H1 (cell line): ENCODE results near the gene SLX4IP. TPM values are rescaled to one million over a fixed set of nuclear protein-coding genes. Genes with fewer than 3 reads are reported as not detected.

Experiments
- CTCF ChIA-PET: fragments of 300-600 bp; sonication (Branson Sonifier 250); formaldehyde crosslinking; loops from one replicate; lab custom pipeline; 2021; ENCODE audit not compliant: partially characterized antibody; lab: Charles Lee
- POLR2A ChIA-PET: fragments of 300-600 bp; sonication (Branson Sonifier 250); formaldehyde crosslinking; loops from one replicate; lab custom pipeline; 2021; ENCODE audit warnings: inconsistent platforms; ENCODE audit not compliant: partially characterized antibody; lab: Charles Lee
- DNase-seq, 2 experiments: peaks; one replicate each; pipeline versions ENCODE4 v3.0.0 to v3.0.0-alpha.2; 2010 to 2022; ENCODE audit warnings: low spot score in 2 of 2, low read depth in 1 of 2, mixed read lengths in 1 of 2
- FAIRE-seq: peaks from 2 replicates; lab custom pipeline; 2011; peaks lifted over from hg19 to GRCh38; lab: Jason Lieb, UNC
- H2AFZ ChIP-seq: 2 replicates; pipeline ENCODE4 v1.8.1; 2012; ENCODE audit warnings: low read length, inconsistent platforms
- H2AK5ac ChIP-seq: 2 replicates; pipeline ENCODE4 v1.6.1; 2013; ENCODE audit warnings: low read depth, low read length
- H2BK120ac ChIP-seq: replicated peaks from 2 replicates; pipeline ENCODE3; 2013; ENCODE audit warnings: low read depth, low read length, inconsistent platforms
- H2BK12ac ChIP-seq: 2 replicates; pipeline ENCODE4 v1.6.1; 2013; ENCODE audit warnings: low read depth, low read length
- H2BK15ac ChIP-seq: 2 replicates; pipeline ENCODE4 v1.6.1; 2013; ENCODE audit warnings: low read length
- H2BK20ac ChIP-seq: 2 replicates; pipeline ENCODE4 v1.6.1; 2013; ENCODE audit warnings: low read length
- H2BK5ac ChIP-seq: 2 replicates; pipeline ENCODE4 v1.6.1; 2013; ENCODE audit warnings: low read depth, low read length
- H3K14ac ChIP-seq: 2 replicates; pipeline ENCODE4 v1.6.1; 2013; ENCODE audit warnings: inconsistent platforms; ENCODE audit not compliant: insufficient read length
- H3K18ac ChIP-seq: 2 replicates; pipeline ENCODE4 v1.6.1; 2013; ENCODE audit warnings: low read length; ENCODE audit errors: extremely low read depth
- H3K23ac ChIP-seq: 2 replicates; pipeline ENCODE4 v1.6.1; 2013; ENCODE audit warnings: inconsistent platforms; ENCODE audit not compliant: insufficient read length
- H3K23me2 ChIP-seq: 2 replicates; pipeline ENCODE4 v1.6.1; 2013; ENCODE audit warnings: low read depth, low read length
- H3K27ac ChIP-seq: 2 replicates; pipeline ENCODE4 v1.6.1; 2011; ENCODE audit warnings: low read depth, low read length, inconsistent platforms
- H3K27me3 ChIP-seq, 4 experiments: replicated peaks in 1 of 4; 1 replicate in 1 of 4; 2 replicates in 3 of 4; pipeline versions ENCODE4 v1.6.1 to v1.8.1; 2011 to 2013; ENCODE audit warnings: low read length in 3 of 4, mild to moderate bottlenecking in 3 of 4, inconsistent platforms in 2 of 4, mixed read lengths in 2 of 4, moderate library complexity in 1 of 4; ENCODE audit not compliant: control insufficient read depth in 3 of 4, insufficient read depth in 3 of 4; ENCODE audit errors: extremely low read depth in 1 of 4
- H3K36me3 ChIP-seq, 4 experiments: 2 replicates each; pipeline versions ENCODE4 v1.6.1 to v1.8.1; 2011 to 2013; ENCODE audit warnings: mild to moderate bottlenecking in 4 of 4, low read length in 3 of 4, moderate library complexity in 2 of 4, control low read depth in 1 of 4, inconsistent platforms in 1 of 4; ENCODE audit not compliant: insufficient read depth in 4 of 4, control insufficient read depth in 2 of 4
- H3K4ac ChIP-seq: replicated peaks from 2 replicates; pipeline ENCODE3; 2013; ENCODE audit warnings: low read length, low read depth, mixed read lengths, inconsistent platforms; ENCODE audit not compliant: insufficient read length
- H3K4me1 ChIP-seq, 4 experiments: replicated peaks in 1 of 4; 1 replicate in 1 of 4; 2 replicates in 3 of 4; pipeline versions ENCODE4 v1.6.1 to v1.8.1; 2011 to 2013; ENCODE audit warnings: low read length in 3 of 4, inconsistent platforms in 2 of 4, mixed read lengths in 1 of 4; ENCODE audit not compliant: insufficient read depth in 4 of 4, control insufficient read depth in 3 of 4
- H3K4me2 ChIP-seq, 2 experiments: 2 replicates each; pipeline versions ENCODE4 v1.6.1 to v1.8.1; 2011 to 2013; ENCODE audit warnings: low read depth in 2 of 2, low read length in 2 of 2, control low read depth in 1 of 2, inconsistent platforms in 1 of 2, mild to moderate bottlenecking in 1 of 2; ENCODE audit not compliant: insufficient read depth in 1 of 2
- H3K4me3 ChIP-seq, 4 experiments: fragments of 200-600, 300-600 bp in 1 of 4; sonication (generic), shearing (Covaris generic), sonication (Bioruptor Twin) in 1 of 4; 2 replicates each; pipeline versions ENCODE4 v1.5.1 to v1.8.1; 2011 to 2016; ENCODE audit warnings: low read length in 4 of 4, low read depth in 3 of 4, control low read depth in 2 of 4, inconsistent platforms in 2 of 4, mild to moderate bottlenecking in 2 of 4, mixed read lengths in 1 of 4, moderate library complexity in 1 of 4; ENCODE audit not compliant: insufficient read depth in 2 of 4; ENCODE audit errors: extremely low read depth in 1 of 4
- H3K56ac ChIP-seq: replicated peaks from 2 replicates; pipeline ENCODE3; 2013; ENCODE audit warnings: low read depth, mild to moderate bottlenecking, mixed read lengths, low read length, inconsistent platforms; ENCODE audit not compliant: insufficient read length
- H3K79me1 ChIP-seq: 2 replicates; pipeline ENCODE4 v1.6.1; 2013; ENCODE audit warnings: low read depth, low read length, control low read depth
- H3K79me2 ChIP-seq, 2 experiments: 2 replicates each; pipeline versions ENCODE4 v1.6.1 to v1.8.1; 2012 to 2013; ENCODE audit warnings: low read length in 2 of 2, mild to moderate bottlenecking in 2 of 2, inconsistent platforms in 1 of 2; ENCODE audit not compliant: insufficient read depth in 2 of 2, control insufficient read depth in 1 of 2
- H3K9ac ChIP-seq, 4 experiments: replicated peaks in 1 of 4; 1 replicate in 1 of 4; 2 replicates in 3 of 4; pipeline versions ENCODE4 v1.6.1 to v1.8.1; 2011 to 2013; ENCODE audit warnings: low read depth in 3 of 4, low read length in 3 of 4, control low read depth in 2 of 4, mild to moderate bottlenecking in 2 of 4, moderate library complexity in 2 of 4, inconsistent platforms in 1 of 4; ENCODE audit errors: extremely low read depth in 1 of 4
- H3K9me3 ChIP-seq, 2 experiments: 2 replicates each; pipeline versions ENCODE4 v1.6.1 to v1.8.1; 2012 to 2013; ENCODE audit warnings: mild to moderate bottlenecking in 2 of 2, moderate library complexity in 2 of 2, control low read depth in 1 of 2, inconsistent platforms in 1 of 2, low read depth in 1 of 2, low read length in 1 of 2, mixed read lengths in 1 of 2; ENCODE audit not compliant: insufficient read depth in 2 of 2
- H4K20me1 ChIP-seq, 2 experiments: replicated peaks in 1 of 2; 2 replicates each; pipeline versions ENCODE3 to v1.8.1; 2011 to 2013; ENCODE audit warnings: inconsistent platforms in 2 of 2, low read length in 2 of 2, mild to moderate bottlenecking in 1 of 2; ENCODE audit not compliant: insufficient read depth in 2 of 2, control insufficient read depth in 1 of 2
- H4K5ac ChIP-seq: 2 replicates; pipeline ENCODE4 v1.6.1; 2013; ENCODE audit warnings: low read length, low read depth, mixed read lengths, inconsistent platforms; ENCODE audit not compliant: insufficient read length
- H4K8ac ChIP-seq: 2 replicates; pipeline ENCODE4 v1.8.0; 2013; ENCODE audit warnings: mild to moderate bottlenecking, moderate library complexity, low read length, inconsistent platforms; ENCODE audit not compliant: insufficient read depth; ENCODE audit errors: extremely low read depth
- H4K91ac ChIP-seq: replicated peaks from 2 replicates; pipeline ENCODE3; 2013; ENCODE audit warnings: low read length, mixed read lengths, inconsistent platforms; ENCODE audit not compliant: insufficient read length
- BACH1 ChIP-seq: IDR thresholded peaks from 2 replicates; pipeline ENCODE4 v1.6.1; 2012; ENCODE audit warnings: low read length, improper control_type of control experiment
- E2F6 ChIP-seq: IDR thresholded peaks from 2 replicates; pipeline ENCODE4 v1.6.1; 2012; ENCODE audit warnings: inconsistent platforms
- GABPA ChIP-seq: IDR thresholded peaks from 2 replicates; pipeline ENCODE4 v1.6.1; 2011; ENCODE audit warnings: mild to moderate bottlenecking, low read length, moderate library complexity, borderline replicate concordance; ENCODE audit not compliant: insufficient read depth
- GTF2F1 ChIP-seq: IDR thresholded peaks from 2 replicates; pipeline ENCODE4 v1.6.1; 2012; ENCODE audit warnings: low read depth, low read length, improper control_type of control experiment, borderline replicate concordance
- JUN ChIP-seq: IDR thresholded peaks from 2 replicates; pipeline ENCODE4 v1.6.1; 2011; ENCODE audit warnings: low read depth, mild to moderate bottlenecking, improper control_type of control experiment, low read length
- KDM4A ChIP-seq: IDR thresholded peaks from one replicate; pipeline ENCODE4 v1.7.1; 2012; ENCODE audit warnings: low read depth, mild to moderate bottlenecking, moderate library complexity, low read length, inconsistent platforms; ENCODE audit not compliant: severe bottlenecking
- POLR2A ChIP-seq, 2 experiments: IDR thresholded peaks; 1 replicate in 1 of 2; 2 replicates in 1 of 2; pipeline ENCODE4 v1.6.1; 2011; ENCODE audit warnings: low read depth in 2 of 2, low read length in 2 of 2, mild to moderate bottlenecking in 2 of 2; ENCODE audit errors: control extremely low read depth in 1 of 2
- RAD21 ChIP-seq, 2 experiments: IDR thresholded peaks in 1 of 2; conservative IDR thresholded peaks in 1 of 2; 2 replicates each; pipeline ENCODE4 v1.6.1; 2011; ENCODE audit warnings: low read depth in 2 of 2, low read length in 2 of 2, improper control_type of control experiment in 1 of 2, inconsistent platforms in 1 of 2, mild to moderate bottlenecking in 1 of 2, moderate library complexity in 1 of 2
- RBBP5 ChIP-seq: IDR thresholded peaks from 2 replicates; pipeline ENCODE4 v1.7.1; 2012; ENCODE audit warnings: low read depth, mild to moderate bottlenecking, inconsistent platforms, low read length, moderate library complexity, borderline replicate concordance
- RFX5 ChIP-seq: IDR thresholded peaks from 2 replicates; pipeline ENCODE4 v1.6.1; 2011; ENCODE audit warnings: low read depth, low read length, improper control_type of control experiment, borderline replicate concordance
- TAF7 ChIP-seq: optimal IDR thresholded peaks from 2 replicates; pipeline ENCODE3; 2011; ENCODE audit warnings: low read depth, mild to moderate bottlenecking, inconsistent platforms, low read length, moderate library complexity, borderline replicate concordance
- WGBS, 2 experiments: shearing (Covaris generic) in 1 of 2; methylation state at CpG; one replicate each; pipeline versions ENCODE4 v1.1.6 to v1.1.7; 2013 to 2015; ENCODE audit warnings: low lambda C conversion rate in 2 of 2, mixed read lengths in 2 of 2, inconsistent platforms in 1 of 2, low coverage in 1 of 2, missing lambda C conversion rate in 1 of 2; ENCODE audit not compliant: insufficient replicate concordance in 2 of 2, insufficient coverage in 1 of 2, insufficient read length in 1 of 2; ENCODE audit errors: extremely low coverage in 1 of 2, missing lambda C conversion rate in 1 of 2; 5-methylcytosine and 5-hydroxymethylcytosine counted together
- polyA plus RNA-seq, 7 experiments: library from polyadenylated mRNA; depleted of rRNA in 3 of 7; stranded (reverse) in 5 of 7; unstranded in 2 of 7; fragments of >200 nt in 5 of 7; fragments of 200-250 nt in 2 of 7; gene quantifications; 1 replicate in 5 of 7; 2 replicates in 1 of 7; 4 replicates in 1 of 7; pipeline versions ENCODE4 v1.2.1 to v1.2.3, GENCODE V29; 2011 to 2013; ENCODE audit warnings: missing spikeins in 2 of 7, mixed read lengths in 2 of 7
- total RNA-seq: library from RNA; stranded (reverse); fragmentation: NEBNext Ultra II Directional; extraction: Animal tissue kit (Norgen Biotek cat#: 25700); gene quantifications from 2 replicates; pipeline ENCODE4 v1.2.1, GENCODE V29; 2021

The SLX4IP gene
- total and polyA plus RNA-seq, 2 of the 8 experiments (the other 6 are each of a cell fraction or from before 2014, with no cell fraction given), result 2.4 to 8.7 TPM

GRCh38 chr20:10547276-10548114 is 112.4 kb downstream of the SLX4IP start:
- Histone ChIP-seq H3K79me2 (0 out of 4 replicates have a peak, but pooled peaks cover 0 to 3% of the 10 kb centered on the region in 2 experiments), H3K79me1 (peaks cover 5% of the 10 kb centered on the region), H3K4me2 (no peak overlapping the region), H2BK20ac (no peak overlapping the region), H3K27me3 (no peaks in the 10 kb centered on the region), H3K27ac (no peak overlapping the region), H2BK15ac (no peak overlapping the region), H2AFZ (no peak overlapping the region), H3K23ac (no peak overlapping the region), H3K36me3 (no peaks in the 10 kb centered on the region; a peak in 1 of 8 replicates), H3K23me2 (no peaks in the 10 kb centered on the region; the same call in 1 of the 2 replicates), H3K4me1 (peaks cover 6 to 16% (median 14%) of the 10 kb centered on the region in 4 experiments), H2BK5ac (no peak overlapping the region), H4K20me1 (no peaks in the 10 kb centered on the region), H4K8ac (no peak overlapping the region), H3K18ac (no peak overlapping the region), H3K14ac (no peak overlapping the region), H3K4me3 (no peak overlapping the region), H2AK5ac (no peak overlapping the region), H3K4ac (no peak overlapping the region), H2BK12ac (no peak overlapping the region), H3K56ac (no peak overlapping the region), H4K91ac (no peak overlapping the region), H4K5ac (no peak overlapping the region), H2BK120ac (no peak overlapping the region), H3K9me3 (no peaks in the 10 kb centered on the region), H3K9ac (no peak overlapping the region)
- CTCF ChIA-PET, result interaction anchor here (0.9 kb wide), 1 partner anchor 9 kb away, joined by 3 read pairs; no protein-coding TSS in a partner anchor
- WGBS, 2 experiments, result 90% methylated on average over 4 of the region's 4 CpGs; no CpG with 5 or more reads in 1 of the 2 experiments
- DNase-seq, result no peak
- no peak for FAIRE-seq
- POLR2A ChIA-PET, result no interaction called here
- TF ChIP-seq RAD21 (IDR thresholded peaks at IDR 0.05 in 1 of 2, conservative IDR thresholded peaks at IDR 0.05 in 1 of 2; ENCODE audit: low read depth in 2 of 2, low read length in 2 of 2) (no peak), JUN (no peak), RFX5 (no peak), GTF2F1 (no peak), GABPA (no peak), BACH1 (no peak), POLR2A (IDR thresholded peaks at IDR 0.05; ENCODE audit: control extremely low read depth in 1 of 2, low read depth in 2 of 2, low read length in 2 of 2) (no peak), E2F6 (no peak), RBBP5 (no peak), KDM4A (no peak), TAF7 (no peak)
